ENCODE results near the gene LAMC3.

DNA sequence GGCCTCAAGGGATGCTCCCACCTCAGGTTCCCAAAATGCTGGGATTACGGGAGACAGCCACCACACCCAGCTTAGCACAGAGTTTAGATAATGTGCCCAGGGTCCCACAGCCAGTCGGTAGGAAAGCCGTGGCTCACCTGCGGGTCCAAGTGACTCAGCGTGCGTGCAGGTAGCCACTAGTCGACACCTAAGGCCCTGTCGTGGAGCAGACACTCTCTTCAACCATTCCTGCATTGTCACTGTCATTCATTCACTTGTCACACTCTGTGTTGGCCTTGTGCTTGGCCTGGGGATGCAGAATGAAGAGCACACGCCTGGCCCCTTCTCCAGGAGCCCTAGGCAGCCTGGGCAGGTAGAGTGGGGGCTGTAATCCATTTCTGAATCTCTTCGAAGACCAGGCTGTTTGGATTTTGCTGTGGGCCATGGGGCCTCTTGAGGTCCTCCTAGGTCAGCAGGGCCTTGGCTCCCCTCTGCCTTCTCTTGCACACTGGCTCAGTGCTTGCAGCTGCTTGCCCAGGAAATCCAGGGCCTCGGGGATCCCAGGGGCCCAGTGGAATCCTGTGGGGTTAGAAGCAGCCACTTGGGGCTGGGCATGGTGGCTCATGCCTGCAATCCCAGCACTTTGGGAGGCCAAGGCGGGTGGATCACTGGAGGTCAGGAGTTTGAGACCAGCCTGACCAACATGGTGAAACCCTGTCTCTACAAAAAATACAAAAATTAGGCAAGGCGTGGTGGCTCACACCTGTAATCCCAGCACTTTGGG lies 81.2 kb downstream of the LAMC3 start:
- no peak for TF ChIP-seq EZH2 (IDR thresholded peaks at IDR 0.05; ENCODE audit: insufficient read depth, poor library complexity, severe bottlenecking)
- no peak for TF ChIP-seq EZH2phosphoT487 (IDR thresholded peaks at IDR 0.05; ENCODE audit: insufficient read depth, low read depth)
